ENCODE measurements around the gene DMD.

Gene DMD

DNA sequence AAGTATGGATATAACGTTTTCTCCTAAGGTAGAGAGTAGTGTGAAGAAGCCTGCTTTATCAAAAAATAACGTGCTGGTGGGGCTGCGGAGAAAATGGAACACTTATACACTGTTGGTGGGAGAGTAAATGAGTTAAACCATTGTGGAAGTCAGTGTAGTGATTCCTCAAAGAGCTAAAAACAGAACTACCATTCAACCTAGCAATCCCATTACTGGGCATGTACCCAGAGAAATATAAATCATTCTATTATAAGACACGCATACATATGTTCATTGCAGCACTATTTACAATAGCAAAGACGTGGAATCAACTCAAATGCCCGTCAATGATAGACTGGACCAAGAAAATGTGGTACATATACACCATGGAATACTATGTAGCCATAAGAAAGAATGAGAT lies 196.4 kb downstream of the DMD start:
- DNase-seq, result no peak

DNA sequence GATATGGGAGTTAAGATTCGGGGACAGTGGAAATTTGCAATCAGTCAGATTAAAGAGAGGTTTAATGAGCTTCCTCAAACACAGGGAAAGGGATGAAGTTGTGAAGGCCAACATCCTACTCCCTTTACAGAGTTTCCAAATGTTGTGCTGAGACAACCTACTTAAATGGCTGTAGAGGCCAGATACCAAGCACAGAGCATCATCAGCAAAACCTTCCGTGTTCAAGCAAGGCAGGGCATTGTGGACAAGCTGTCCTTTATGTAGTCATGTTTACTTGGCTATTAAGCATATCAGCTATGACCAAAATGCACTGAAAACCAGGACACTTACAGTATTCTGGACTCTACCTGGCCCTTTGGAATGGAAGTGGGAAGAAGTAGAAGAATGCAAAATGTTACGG lies 197.3 kb downstream of the DMD start:
- no peak for DNase-seq

DNA sequence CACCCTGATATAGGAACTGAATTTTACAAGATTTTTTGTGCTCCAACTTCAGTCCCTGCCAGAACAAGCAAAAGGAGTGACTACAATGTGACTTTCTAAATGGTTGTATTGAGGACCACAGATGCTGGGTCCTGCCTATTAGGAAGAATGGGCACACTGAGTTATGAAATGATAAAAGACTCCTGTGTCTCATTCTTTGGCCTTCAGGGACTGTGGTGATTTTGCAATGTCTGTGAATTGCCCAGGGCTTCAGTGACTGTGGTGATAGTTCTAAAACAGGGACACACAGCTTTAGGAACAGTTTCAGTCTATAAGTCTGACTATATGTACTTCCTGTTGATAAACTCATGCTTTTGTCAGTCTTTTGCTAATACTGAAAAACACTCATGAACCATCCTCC lies 210.2 kb downstream of the DMD start:
- DNase-seq, result no peak

DNA sequence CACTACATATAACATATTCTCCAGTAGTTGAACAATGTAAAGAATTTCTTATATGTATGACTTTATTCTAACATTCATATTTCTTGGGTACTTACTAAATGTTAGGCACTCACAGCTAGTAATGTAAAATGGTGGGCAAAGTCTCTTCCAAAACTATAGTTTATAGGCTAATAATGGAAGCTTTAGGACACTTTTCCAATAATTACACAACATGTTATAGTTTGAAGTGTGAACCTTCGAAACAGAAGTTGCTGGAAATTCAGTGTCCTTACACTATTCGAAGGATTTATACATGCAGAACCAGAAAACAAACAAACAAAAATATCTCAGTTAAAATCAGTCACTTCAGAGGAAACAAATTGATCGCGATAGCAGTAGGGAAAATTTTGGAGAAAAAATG lies 212.6 kb downstream of the DMD start:
- DNase-seq, result no peak

DNA sequence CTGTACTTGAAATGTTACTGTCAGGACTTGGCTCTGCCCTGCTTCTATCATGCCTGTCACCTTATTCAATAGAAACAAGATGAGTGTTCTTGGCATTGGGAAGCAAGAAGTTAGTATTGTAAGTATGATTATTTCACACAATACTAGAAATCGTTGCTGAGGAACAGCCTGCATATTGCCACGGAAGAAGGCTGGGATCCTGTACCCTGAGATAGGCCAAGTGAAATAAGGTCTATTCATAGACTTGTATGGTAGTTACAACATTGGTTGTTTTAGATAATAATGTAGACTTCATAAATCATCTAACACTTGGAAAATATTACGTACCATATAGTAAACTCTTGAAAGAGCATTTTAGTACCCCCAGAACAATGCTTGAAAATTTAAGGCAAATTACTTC lies 215.9 kb downstream of the DMD start:
- DNase-seq, result no peak

DNA sequence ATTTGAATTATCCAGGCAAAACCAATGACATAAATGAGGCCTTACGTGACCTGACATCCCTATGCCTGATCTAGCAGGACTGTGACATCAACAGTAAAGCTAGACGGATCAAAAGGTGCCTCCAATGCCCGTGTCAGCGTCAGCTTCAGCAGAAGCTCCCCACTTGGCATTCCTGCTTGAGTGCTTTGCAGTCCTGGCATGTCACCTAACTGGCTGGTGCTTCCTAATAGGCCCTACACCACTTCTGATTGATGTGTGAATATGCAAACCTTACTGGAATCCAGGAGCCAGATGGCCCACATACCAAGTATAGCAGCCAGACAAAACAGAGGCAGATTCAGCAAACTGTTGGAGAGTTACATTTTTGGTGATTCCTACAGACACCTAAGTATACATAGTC lies 224.2 kb downstream of the DMD start:
- no peak for DNase-seq

DNA sequence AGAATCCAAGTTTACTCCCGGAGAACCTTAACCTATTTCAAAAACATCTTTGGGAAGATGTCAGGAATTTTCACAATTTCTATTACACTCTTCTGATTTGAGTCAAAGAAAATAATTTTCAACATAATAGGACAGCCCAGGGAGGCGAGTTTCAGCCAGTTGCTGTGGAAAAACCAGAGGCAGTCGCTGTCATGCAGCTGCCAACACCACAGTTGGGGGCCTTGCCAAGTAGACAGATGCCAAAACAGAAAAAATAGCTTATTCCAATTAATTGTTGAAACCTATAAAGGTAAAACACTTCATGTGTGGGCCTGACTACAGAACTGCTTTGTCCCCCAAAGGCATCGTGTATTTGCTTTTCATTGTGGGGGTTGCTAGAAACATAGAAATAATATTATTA lies 225.8 kb downstream of the DMD start:
- DNase-seq, result no peak

DNA sequence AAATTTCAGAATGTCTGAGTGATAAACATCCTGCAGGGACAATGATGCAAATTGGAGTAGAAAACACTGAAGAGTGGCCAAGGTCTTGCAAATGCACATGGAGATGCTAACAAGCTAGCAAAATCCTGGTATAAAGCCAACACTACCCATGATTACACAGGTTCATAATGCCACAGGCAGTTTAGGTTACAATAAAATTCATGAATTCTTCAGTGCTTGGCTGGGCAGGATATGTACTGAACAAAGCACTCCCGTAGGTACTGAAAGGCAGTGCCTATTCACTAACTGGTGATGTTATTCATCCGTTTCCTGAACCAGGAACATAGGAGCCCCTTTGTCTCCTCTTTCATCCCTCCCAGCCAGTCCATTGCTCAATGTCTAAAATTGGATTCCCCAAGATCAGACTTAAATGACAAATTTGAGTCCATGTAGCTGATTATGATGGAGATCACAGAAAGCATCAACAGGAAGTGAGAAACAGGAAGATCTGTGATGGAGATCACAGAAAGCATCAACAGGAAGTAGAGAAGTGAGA lies 244.5 kb downstream of the DMD start:
- no peak for DNase-seq

DNA sequence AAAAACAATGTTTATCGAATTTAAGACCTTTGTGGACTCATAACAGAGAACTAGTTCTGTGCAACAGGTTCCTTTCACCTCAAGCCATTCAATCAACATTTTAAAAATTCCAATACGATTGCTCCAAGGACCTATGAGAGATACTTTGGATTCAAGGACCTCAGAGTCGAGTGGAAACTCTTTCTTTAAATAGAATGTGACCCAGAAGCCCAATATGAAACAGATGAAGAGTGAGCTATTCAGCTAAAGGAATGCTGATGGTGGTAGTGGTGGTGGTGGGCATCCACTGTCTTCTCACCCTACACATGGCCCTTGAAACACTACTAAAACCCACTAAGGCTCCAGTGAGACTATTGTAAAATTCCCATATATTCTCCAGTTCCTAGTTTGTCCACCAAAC lies 257.2 kb downstream of the DMD start:
- DNase-seq, result no peak

DNA sequence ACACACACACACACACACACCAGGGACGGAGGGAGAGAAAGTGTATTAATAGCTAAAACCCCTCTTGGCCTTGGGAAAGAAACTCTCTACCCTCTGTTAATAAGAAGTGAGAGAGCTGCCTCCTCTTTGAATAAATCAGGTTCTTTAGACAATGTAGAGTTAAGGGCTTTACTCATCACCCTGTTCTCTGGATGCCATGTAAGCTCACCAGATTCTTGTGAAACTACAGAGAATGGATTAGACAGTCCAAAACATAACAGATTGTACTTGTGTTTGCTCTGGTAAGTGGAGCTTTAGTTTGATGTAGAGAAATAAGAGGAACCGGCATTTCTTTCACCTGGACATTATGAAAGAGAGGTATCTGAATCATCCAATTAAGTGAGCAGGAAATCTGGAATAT lies 263.2 kb downstream of the DMD start:
- DNase-seq, result no peak

DNA sequence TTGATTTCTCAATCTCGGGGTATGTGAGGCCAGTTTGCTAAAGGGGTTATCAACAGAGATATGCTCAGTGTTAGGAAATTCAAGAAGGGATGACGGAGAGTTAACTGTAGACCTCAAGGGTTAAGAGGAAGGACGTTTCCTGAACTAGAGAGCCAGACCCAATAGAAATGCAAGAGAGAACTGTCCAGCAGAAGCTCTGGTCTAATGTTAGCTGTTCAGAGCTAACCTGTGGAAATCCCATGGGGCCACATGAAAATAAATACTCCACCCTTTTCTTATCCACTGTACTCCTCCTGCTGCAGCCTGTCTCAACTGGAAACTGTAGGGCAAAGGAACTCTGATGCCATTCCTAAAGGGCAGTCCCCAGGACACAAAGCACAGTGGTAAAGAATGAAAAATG lies 274.3 kb downstream of the DMD start:
- DNase-seq, result no peak

DNA sequence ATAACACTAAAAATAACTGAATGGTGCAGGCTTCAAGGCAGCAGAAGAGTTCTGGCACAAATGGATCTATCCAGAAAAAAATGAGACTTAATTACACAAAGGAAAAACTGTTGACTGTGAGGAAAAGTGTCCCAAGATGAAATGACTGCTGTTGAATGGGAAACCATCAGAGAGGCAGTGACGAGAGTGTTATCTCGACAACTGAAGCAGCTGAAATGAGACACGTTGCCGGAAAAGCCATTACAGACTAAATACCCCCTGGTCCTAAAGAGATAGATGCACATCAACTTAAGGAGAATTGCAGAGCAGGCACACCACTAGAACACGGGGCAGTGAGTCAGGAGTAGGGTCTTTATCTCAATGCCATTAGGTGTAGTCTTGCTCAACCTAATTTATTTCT lies 277.8 kb downstream of the DMD start:
- no peak for DNase-seq

DNA sequence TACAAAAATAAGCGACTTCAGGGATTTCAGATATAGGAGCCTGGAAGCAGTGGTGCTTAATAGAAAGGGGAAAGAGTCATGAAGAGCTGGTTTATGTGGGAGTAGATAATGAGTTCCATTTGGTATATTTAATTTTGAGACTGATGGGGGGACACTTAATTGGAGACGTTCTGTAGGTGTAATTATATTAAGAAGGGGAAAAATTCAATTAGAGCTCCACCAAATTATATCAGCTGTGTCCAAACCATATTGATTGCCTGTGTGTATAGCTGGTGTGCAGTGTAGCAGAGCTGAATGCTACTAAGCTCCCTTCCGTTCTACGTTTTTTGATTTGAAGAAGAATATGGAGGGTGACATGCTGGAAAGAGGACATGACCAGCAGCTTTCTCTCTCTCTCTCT lies 282.3 kb downstream of the DMD start:
- no peak for DNase-seq

DNA sequence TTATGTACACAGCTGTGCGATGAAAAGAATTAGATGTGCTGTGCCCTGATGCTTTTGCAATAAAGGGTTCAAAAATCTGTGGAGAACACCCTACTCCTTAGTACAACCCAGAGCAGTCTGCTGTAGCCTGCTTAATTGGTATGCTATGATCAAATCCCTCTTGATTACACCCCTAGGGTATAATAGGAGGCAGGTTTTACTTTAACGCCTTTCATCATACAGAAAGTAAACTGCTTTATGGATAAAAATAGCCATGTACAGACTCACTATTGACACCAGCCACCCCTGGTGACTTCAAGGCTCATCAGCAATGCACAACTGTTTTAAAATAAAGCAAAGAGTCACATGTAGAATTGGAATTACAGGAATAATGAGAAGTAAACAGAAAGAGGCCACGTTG lies 315.3 kb downstream of the DMD start:
- no peak for DNase-seq

DNA sequence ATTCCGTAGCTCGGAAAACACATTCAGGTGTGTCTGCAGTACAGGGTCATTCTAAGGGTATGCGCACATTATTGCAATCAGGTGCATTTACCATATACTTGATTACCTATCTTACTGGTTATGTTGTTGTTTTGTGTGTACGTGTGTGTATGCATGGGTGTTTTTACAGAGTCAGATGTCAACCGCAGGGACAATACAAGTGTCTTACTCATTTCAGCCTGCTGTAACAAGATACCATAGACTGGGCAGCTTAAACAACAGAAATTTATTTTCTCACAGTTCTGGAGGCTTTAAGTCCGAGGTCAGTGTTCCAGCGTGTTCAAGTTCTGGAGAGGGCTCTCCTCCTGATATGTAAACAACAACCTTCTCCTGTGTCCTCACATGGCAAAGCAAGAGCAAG lies 316.7 kb downstream of the DMD start:
- DNase-seq, result no peak

DNA sequence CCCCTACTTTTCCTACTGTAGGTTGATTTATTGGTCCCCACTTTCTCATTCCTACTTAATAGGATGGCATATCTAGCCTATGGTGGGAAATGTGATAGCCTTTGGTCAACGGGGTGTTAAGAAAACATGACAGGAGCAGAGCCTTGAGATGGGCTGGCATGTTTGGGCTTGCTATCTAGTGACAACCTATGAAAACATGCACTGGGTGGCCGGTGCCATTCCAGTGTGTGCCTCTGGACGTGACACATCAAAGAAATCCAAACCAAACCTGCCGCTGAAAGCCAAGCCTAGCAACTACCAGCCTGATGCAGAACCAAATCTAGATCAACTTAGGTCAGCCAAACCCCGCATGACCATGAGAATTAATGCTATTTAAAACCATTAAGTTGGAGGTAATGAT lies 317.6 kb downstream of the DMD start:
- no peak for DNase-seq

DNA sequence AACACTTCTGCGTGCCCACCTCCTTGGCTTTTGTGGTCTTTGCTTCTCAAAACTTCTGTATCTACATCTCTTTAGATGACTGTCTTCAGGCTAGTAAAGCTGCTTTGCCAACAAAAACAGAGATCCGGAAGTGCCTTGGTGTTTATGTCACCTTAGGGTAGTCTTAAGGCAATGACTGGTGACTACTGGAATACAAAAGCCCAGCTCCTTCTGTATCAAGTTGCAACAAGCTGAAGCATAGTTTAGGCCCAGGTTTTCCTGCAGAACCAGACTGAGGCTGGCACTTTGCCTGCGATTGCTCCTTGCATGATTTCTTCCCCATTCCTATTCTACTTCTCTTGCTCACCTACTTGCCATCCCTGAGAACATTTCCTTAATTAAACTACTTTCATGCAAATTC lies 333.8 kb downstream of the DMD start:
- no peak for DNase-seq

DNA sequence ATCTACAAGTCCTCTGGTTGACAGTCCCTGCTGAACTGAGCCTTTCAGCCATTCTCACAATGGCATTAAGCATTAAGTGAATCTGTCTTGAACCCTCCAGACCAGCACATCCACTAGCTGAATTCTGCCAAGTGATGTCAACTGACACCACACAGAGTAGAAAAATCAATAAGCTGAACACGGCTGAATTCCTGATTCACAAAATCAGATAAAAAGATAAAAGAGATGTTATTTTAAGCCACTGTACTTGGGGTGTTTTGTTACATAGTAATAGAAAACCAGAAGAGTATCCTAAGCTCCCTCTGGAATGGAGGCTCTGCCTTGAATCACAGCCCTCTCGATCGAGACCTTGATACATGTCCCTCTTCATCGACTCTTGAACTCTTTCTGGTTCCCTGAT lies 336.5 kb downstream of the DMD start:
- DNase-seq, result no peak

DNA sequence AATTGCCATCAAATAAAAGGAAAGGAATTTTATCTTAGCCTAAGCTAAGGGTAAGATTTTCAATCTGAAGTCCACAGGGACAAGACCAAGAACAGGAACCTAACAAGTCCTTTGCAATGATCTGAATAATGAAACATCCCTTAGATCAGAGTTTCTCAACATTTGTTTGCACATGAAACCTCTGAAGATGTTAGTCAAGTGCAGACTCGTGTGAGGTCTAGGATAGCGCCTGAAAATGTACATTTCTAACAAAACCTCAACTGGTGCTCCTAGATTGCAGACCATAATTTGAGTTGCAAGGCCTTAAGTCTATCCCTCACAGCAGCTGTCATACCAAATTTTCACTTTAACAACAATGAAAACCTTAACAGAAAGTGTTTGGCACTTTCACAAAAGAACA lies 337.6 kb downstream of the DMD start:
- no peak for DNase-seq

DNA sequence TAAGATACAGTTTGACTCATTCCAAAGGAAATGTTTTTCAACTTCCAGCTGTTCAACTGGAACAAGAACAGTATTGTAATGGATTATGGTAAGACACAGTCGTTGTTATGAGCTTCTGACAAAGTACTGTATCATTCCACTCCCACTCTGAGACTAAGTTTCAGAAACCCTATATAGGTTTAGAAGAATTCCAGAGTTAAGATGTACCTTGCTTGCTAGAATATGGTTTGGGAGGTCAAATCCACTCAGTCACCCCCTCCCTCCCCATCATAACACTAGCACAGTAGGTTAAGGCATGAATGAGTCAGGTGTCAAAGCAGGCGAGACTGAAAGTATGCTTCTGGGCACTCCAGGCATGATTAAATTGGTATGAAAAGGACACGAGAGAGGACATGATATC lies 339.7 kb downstream of the DMD start:
- DNase-seq, result no peak

DNA sequence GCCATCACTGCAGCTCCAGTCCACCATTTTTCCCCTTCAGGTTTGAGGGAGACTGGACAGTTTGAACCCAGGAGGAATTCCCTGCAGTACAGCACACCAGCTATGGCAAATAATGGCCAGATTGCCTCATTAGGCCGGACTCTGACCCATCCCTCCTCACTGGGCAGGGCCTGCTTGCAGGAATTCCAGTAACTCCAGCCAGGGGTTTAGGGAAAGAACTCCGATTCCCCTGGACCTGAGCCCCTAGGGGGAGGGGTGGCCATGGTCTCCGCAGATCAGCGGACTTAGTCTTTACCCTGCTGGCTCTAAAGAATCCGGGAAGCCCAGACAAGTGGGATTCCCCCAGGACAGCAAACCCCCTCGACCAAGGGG lies 342.8 kb downstream of the DMD start:
- no peak for DNase-seq

DNA sequence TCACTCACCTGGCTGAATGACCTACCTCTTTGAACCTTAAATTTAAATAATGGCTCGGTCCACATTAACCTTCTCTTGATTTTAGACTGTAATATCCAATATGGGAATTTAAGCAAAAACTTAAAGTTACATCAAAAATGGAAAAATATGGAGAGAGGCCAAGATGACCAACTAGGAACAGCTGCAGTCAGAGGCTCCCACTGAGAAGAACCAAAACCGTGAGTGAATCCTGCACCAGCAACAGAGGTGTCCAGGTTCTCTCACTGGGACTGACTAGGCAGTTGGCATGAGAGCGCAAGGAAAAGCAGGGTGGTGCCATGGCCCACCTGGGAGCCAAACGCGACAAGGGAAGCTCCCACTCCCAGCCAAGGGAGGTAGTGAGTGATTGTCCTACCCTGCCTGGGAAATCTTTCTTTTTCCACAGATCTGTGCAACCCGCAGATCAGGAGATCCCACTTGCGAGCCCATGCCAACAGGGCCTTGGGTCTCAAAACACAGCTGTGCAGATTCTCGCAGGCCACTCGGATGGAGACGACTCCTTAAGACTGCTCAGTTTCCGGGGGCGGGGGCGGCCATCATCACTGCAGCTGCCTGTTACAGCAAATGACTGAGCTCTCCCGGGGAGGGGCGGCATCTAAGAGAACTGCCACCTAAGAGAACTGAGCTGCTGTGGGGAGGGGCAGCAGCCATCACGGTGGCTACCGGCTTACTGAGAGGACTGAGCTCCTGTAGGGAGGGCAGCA lies 343.4 kb downstream of the DMD start:
- no peak for DNase-seq

DNA sequence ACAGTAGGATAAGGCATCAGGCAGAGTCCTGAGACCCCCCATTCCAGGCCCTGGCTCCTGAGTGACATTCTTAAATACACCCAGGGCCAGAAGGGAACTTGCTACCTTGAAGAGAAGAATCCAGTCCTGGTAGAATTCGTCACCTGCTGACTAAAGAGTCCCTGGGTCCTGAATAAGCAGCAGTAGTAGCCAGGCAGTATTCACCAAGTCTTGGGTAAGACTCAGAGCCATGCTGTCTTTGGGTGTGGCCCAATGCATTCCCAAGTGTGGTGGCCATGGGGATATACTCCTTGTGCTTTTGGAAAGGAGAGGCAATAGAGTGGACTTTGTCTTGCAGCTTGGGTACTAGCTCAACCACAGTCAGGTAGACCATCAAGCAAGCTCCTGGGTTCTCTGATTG lies 359.1 kb downstream of the DMD start:
- no peak for DNase-seq

DNA sequence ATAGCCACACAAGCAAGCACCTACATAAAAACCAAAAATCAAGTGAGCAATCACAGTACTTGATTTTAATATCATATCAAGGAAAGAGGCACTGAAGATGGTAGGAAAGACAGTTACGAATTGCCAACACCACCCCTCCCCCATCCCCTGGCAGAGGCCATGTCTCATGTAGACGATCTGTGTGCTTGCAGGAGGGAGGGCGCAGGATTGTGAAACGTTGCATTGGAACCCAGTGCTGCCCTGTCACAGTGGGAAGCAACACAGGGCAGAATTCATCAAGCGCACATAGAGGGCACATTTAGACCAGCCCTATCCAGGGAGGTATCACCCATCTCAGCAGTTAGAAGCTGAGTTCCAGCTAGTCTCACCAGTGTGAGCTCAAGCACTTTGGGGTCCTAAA lies 359.8 kb downstream of the DMD start:
- DNase-seq, result no peak

DNA sequence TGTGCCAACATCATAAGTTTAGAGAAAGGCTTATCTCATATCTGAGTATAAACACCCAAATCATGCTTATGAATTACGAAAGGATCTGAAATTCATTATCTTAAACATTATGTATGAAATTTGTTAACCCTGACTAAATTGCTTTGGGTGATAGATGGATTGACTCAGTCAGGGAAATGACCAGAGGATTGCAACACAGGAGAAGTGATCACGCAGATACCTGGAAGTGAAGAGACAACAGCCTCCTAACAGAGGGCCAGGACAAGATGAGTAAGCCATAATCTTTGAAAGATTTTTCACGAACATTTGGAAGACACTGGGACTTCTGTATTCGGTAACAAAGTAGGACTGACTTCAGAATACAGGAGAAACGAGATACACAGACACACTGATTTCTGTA lies 363.4 kb downstream of the DMD start:
- no peak for DNase-seq

DNA sequence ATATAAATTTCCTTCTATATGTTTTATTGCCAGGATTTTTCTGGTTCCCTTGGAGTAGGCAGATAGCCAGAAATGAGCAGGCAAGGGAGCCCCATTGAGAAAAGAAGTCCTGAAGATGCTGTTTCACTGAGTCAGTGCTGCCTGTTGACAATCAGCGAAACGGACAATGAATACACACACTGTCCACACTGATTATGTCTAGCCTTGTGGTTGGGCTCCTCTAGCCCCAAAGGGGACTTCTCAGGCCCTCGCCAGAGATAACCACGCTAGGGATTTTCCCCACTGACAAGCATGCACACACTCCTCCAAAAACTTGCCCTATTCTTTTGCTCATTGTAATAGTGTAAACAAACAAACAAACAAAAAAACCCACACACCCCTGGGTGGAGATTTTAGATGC lies 369.3 kb downstream of the DMD start:
- no peak for DNase-seq
